OCI-LY7 (cell line): ENCODE measurements around the gene DLGAP4. TPM values are rescaled to one million over a fixed set of nuclear protein-coding genes. Genes with fewer than 3 reads are reported as not detected.

ENCODE experiments used
- BruUV-seq: library from RNA; stranded (reverse); fragments of 400-500 nt; replicated peaks from 2 replicates; lab custom pipeline; 2021; lab: Mats Ljungman, UMichigan
- CTCF ChIA-PET: fragments of 300-600 bp; sonication (Branson Sonifier 250); formaldehyde crosslinking; loops from one replicate; lab custom pipeline; 2022; ENCODE audit warnings: antibody characterized with exemption; ENCODE audit not compliant: unreplicated experiment; lab: Charles Lee
- POLR2A ChIA-PET: fragments of 300-600 bp; sonication (Branson Sonifier 250); formaldehyde crosslinking; loops from one replicate; lab custom pipeline; 2022; ENCODE audit warnings: antibody characterized with exemption; lab: Charles Lee
- DNase-seq: peaks from one replicate; pipeline ENCODE4 v3.0.0-alpha.2; 2015; ENCODE audit warnings: low spot score
- H2AFZ ChIP-seq: fragments of 200-600 bp; sonication (generic), shearing (Covaris generic); 2 replicates; pipeline ENCODE4 v1.6.1; 2014; ENCODE audit warnings: mild to moderate bottlenecking, antibody characterized with exemption, low read length, moderate library complexity
- H3K27ac ChIP-seq: fragments of 200-600 bp; sonication (generic); 2 replicates; pipeline ENCODE4 v1.5.1; 2014; ENCODE audit warnings: mixed run types, low read depth, mild to moderate bottlenecking, moderate library complexity, low read length, inconsistent platforms; ENCODE audit not compliant: poor library complexity, severe bottlenecking
- H3K36me3 ChIP-seq: fragments of 200-600 bp; sonication (generic); 2 replicates; pipeline ENCODE4 v1.6.1; 2014; ENCODE audit warnings: mild to moderate bottlenecking, antibody characterized with exemption, low read length, moderate library complexity, mixed read lengths; ENCODE audit not compliant: insufficient read depth
- H3K4me1 ChIP-seq: fragments of 200-600 bp; sonication (generic); 2 replicates; pipeline ENCODE4 v1.5.1; 2014; ENCODE audit warnings: mild to moderate bottlenecking, low read length; ENCODE audit not compliant: insufficient read depth, poor library complexity, severe bottlenecking
- H3K4me2 ChIP-seq: fragments of 200-600 bp; sonication (generic); 2 replicates; pipeline ENCODE4 v1.6.1; 2014; ENCODE audit warnings: mild to moderate bottlenecking, low read length
- H3K4me3 ChIP-seq: fragments of 200-600 bp; sonication (generic); 2 replicates; pipeline ENCODE4 v1.5.1; 2014; ENCODE audit warnings: mild to moderate bottlenecking, low read depth, low read length; ENCODE audit not compliant: poor library complexity, severe bottlenecking
- H3K79me2 ChIP-seq: fragments of 200-600 bp; sonication (generic); 2 replicates; pipeline ENCODE4 v1.6.1; 2016; ENCODE audit warnings: low read depth, mild to moderate bottlenecking, low read length, moderate library complexity, mixed read lengths; ENCODE audit not compliant: insufficient read depth
- H3K9me2 ChIP-seq: fragments of 200-600 bp; sonication (generic); 2 replicates; pipeline ENCODE4 v1.6.1; 2016; ENCODE audit warnings: mild to moderate bottlenecking, low read length, mixed read lengths; ENCODE audit not compliant: insufficient read depth
- H3K9me3 ChIP-seq: fragments of 200-600 bp; sonication (generic); 2 replicates; pipeline ENCODE4 v1.6.1; 2014; ENCODE audit warnings: mild to moderate bottlenecking, mixed run types, low read length, mixed read lengths
- H4K20me1 ChIP-seq: fragments of 200-600 bp; sonication (generic); 2 replicates; pipeline ENCODE4 v1.6.1; 2014; ENCODE audit warnings: mild to moderate bottlenecking, antibody characterized with exemption, low read length, moderate library complexity, mixed read lengths; ENCODE audit not compliant: insufficient read depth
- EZH2phosphoT487 ChIP-seq: fragments of 200-600 bp; sonication (generic); IDR thresholded peaks from 2 replicates; pipeline ENCODE4 v1.6.1; 2018; ENCODE audit warnings: low read depth, borderline replicate concordance, mild to moderate bottlenecking, mixed run types, antibody characterized with exemption, low read length, moderate library complexity, mixed read lengths
- intact Hi-C: fragments of 100-400 bp; cut with micrococcal nuclease; formaldehyde crosslinking; loops from one replicate; pipeline ENCODE4 v1.10.0; 2022; ENCODE audit not compliant: unreplicated experiment
- total RNA-seq, 2 experiments: library from RNA; depleted of rRNA in 1 of 2; stranded (reverse); fragments of >200 nt in 1 of 2; shearing (Covaris generic) in 1 of 2; gene quantifications; 2 replicates each; pipeline ENCODE4 v1.2.3, GENCODE V29; 2014 to 2022
- TF ChIP-seq, protein P1 (sequence below): fragments of 200-600 bp; sonication (generic); conservative IDR thresholded peaks from 2 replicates; pipeline ENCODE4 v1.5.1; 2014; ENCODE audit warnings: mild to moderate bottlenecking, antibody characterized with exemption, low read length, moderate library complexity, mixed read lengths

The DLGAP4 gene
- total RNA-seq, 2 experiments from 2014 or later: 7.7 to 41.6 TPM

- H2AFZ ChIP-seq: no peak overlapping the region
- TF ChIP-seq, protein P1, sequence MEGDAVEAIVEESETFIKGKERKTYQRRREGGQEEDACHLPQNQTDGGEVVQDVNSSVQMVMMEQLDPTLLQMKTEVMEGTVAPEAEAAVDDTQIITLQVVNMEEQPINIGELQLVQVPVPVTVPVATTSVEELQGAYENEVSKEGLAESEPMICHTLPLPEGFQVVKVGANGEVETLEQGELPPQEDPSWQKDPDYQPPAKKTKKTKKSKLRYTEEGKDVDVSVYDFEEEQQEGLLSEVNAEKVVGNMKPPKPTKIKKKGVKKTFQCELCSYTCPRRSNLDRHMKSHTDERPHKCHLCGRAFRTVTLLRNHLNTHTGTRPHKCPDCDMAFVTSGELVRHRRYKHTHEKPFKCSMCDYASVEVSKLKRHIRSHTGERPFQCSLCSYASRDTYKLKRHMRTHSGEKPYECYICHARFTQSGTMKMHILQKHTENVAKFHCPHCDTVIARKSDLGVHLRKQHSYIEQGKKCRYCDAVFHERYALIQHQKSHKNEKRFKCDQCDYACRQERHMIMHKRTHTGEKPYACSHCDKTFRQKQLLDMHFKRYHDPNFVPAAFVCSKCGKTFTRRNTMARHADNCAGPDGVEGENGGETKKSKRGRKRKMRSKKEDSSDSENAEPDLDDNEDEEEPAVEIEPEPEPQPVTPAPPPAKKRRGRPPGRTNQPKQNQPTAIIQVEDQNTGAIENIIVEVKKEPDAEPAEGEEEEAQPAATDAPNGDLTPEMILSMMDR: no peak
- TF ChIP-seq EZH2phosphoT487: no peak
- intact Hi-C loops: no loop called here
- H3K4me1 ChIP-seq: no peaks in the 10 kb centered on the region
- H3K4me2 ChIP-seq: no peak overlapping the region
- H3K9me2 ChIP-seq: no peaks in the 10 kb centered on the region
- DNase-seq: no peak
- H3K9me3 ChIP-seq: no peaks in the 10 kb centered on the region
- ChIA-PET CTCF (no interaction called here), POLR2A (interaction anchor here (0.6 to 0.7 kb wide), 3 partner anchors 68 to 1754 kb away, joined by 4 to 5 read pairs (median 4); no protein-coding TSS in a partner anchor)
- no peaks in the 10 kb centered on the region for H3K36me3 ChIP-seq
- H3K4me3 ChIP-seq: no peak overlapping the region
- no TSS peak for BruUV-seq
- no peaks in the 10 kb centered on the region for H3K79me2 ChIP-seq
- H3K27ac ChIP-seq: no peak overlapping the region
- H4K20me1 ChIP-seq: no peaks in the 10 kb centered on the region
Observed at GRCh38 chr20:36538026-36538722, 232.0 kb downstream of the DLGAP4 start.

DNA sequence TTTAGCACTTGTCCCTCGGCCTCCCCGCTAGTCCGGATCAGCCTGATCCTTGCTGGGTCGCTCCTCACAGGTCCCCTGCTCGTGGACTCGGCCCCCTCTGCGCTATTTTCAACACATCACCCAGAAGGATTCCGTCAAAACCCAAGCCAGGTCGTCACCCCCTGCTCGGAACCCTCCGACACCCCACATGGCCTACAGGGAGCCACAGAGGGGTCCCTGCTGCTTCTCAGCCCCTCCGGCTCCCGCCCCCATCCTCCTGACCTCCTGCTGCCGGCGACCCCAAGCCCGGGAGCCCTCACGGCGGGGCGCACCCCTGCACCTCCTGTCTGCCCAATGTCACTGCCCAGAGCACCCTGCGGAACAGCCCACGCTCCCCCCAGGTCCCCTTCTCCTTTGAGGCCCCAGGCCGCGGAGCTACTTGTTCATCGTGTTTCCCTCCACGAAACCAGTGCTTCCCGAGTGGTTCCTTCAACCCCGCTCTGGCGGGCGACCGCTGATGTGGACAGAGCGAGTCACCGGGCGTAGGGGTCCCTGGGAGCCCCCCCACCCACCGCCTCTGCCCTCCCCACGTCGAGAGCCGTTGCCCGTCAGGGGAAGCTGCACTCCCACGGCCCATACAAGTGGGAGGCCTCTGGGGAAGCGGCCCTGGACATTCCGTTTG lies 234.5 kb downstream of the DLGAP4 start:
- Histone ChIP-seq H3K79me2 (no peaks in the 10 kb centered on the region), H4K20me1 (no peaks in the 10 kb centered on the region), H3K4me1 (no peaks in the 10 kb centered on the region), H3K4me3 (no peak overlapping the region), H3K4me2 (no peak overlapping the region), H3K9me3 (no peaks in the 10 kb centered on the region), H3K9me2 (no peaks in the 10 kb centered on the region), H2AFZ (no peak overlapping the region), H3K36me3 (no peaks in the 10 kb centered on the region), H3K27ac (no peak overlapping the region)
- DNase-seq: no peak
- CTCF ChIA-PET: no interaction called here
- no TSS peak for BruUV-seq
- intact Hi-C loops: no loop called here
- POLR2A ChIA-PET: no interaction called here
- TF ChIP-seq, protein P1: no peak

GRCh38 chr20:36541227-36541767 lies 235.2 kb downstream of the DLGAP4 start, which contains the start of gene MYL9:
Gene MYL9, plus strand, starts transcription at chr20:36541519. Its CDS starts 3,366 bp downstream, at chr20:36544885.
- no peak for TF ChIP-seq EZH2phosphoT487
- TF ChIP-seq, protein P1: no peak
- H3K27ac ChIP-seq: no peak within 1 kb of the TSS
- H4K20me1 ChIP-seq: no peaks in the 10 kb centered on the region
- BruUV-seq: no TSS peak
- CTCF ChIA-PET: no interaction called here
- intact Hi-C loops: no loop called here
- no peaks in the 10 kb centered on the region for H3K4me1 ChIP-seq
- H2AFZ ChIP-seq: no peak within 1 kb of the TSS
- H3K79me2 ChIP-seq: no peaks in the 10 kb centered on the region
- no peaks in the 10 kb centered on the region for H3K9me3 ChIP-seq
- DNase-seq: no peak
- no peak within 1 kb of the TSS for H3K4me2 ChIP-seq
- no peaks in the 10 kb centered on the region for H3K36me3 ChIP-seq
- H3K4me3 ChIP-seq: no peak within 1 kb of the TSS
- H3K9me2 ChIP-seq: no peaks in the 10 kb centered on the region
- POLR2A ChIA-PET: no interaction called here
